HepG2 (cell line): ENCODE data around the gene RNH1. TPM values are rescaled to one million over a fixed set of nuclear protein-coding genes. Genes with fewer than 3 reads are reported as not detected.

ENCODE experiments used
- ATAC-seq: fragments of 200-7000 bp; cut with Tn5 transposase; 3 replicates; pipeline ENCODE4 v1.9.1; 2020; ENCODE audit warnings: mild to moderate bottlenecking, moderate library complexity
- BruUV-seq: library from RNA; stranded (reverse); fragments of 400-500 nt; replicated peaks from 2 replicates; lab custom pipeline; 2021; lab: Mats Ljungman, UMichigan
- CTCF ChIA-PET: fragments of 300-600 bp; formaldehyde crosslinking; extraction: SDS; loops from one replicate; lab custom pipeline; 2021; ENCODE audit warnings: low total read pairs, inconsistent platforms, low intra/inter-chr PET ratio; lab: Yijun Ruan, JAX
- POLR2A ChIA-PET: fragments of 350-600 bp; sonication (Branson Sonifier 250); formaldehyde crosslinking; loops from one replicate; lab custom pipeline; 2020; ENCODE audit warnings: antibody characterized with exemption, inconsistent platforms; lab: Yijun Ruan, JAX
- DNase-seq: peaks from one replicate; pipeline ENCODE4 v3.0.0-alpha.2; 2015; ENCODE audit warnings: low spot score
- FAIRE-seq: peaks from 3 replicates; lab custom pipeline; 2011; peaks lifted over from hg19 to GRCh38; lab: Jason Lieb, UNC
- H2AFZ ChIP-seq: one replicate; pipeline ENCODE4 v1.6.1; 2011; ENCODE audit warnings: low read length, inconsistent platforms
- H3K27ac ChIP-seq: fragments of 300-600 bp; 3 replicates; pipeline ENCODE4 v1.8.0; 2011; ENCODE audit warnings: mixed run types, mild to moderate bottlenecking, mixed read lengths, low read length, inconsistent platforms; ENCODE audit not compliant: insufficient read depth; ENCODE audit errors: extremely low read length
- H3K27me3 ChIP-seq, 2 experiments: fragments of 200-600 bp in 1 of 2; 2 replicates in 1 of 2; 3 replicates in 1 of 2; pipeline versions ENCODE4 v1.6.0 to v1.8.0; 2011; ENCODE audit warnings: low read length in 2 of 2, mild to moderate bottlenecking in 2 of 2, moderate library complexity in 2 of 2, inconsistent platforms in 1 of 2; ENCODE audit not compliant: insufficient read depth in 2 of 2, control insufficient read depth in 1 of 2
- H3K36me3 ChIP-seq, 2 experiments: fragments of 200-600 bp in 1 of 2; replicated peaks in 1 of 2; 2 replicates in 1 of 2; 3 replicates in 1 of 2; pipeline versions ENCODE4 v1.5.1 to v1.8.0; 2011; ENCODE audit warnings: low read length in 2 of 2, inconsistent platforms in 1 of 2; ENCODE audit not compliant: insufficient read depth in 2 of 2, control insufficient read depth in 1 of 2
- H3K4me1 ChIP-seq: 2 replicates; pipeline ENCODE4 v1.5.1; 2012; ENCODE audit warnings: low read length, inconsistent platforms; ENCODE audit not compliant: insufficient read depth
- H3K4me2 ChIP-seq: 2 replicates; pipeline ENCODE4 v1.6.0; 2011; ENCODE audit warnings: low read depth, low read length, inconsistent platforms
- H3K4me3 ChIP-seq, 3 experiments: fragments of 200-600 bp in 1 of 3; sonication (generic), shearing (Covaris generic) in 1 of 3; replicated peaks in 1 of 3; 2 replicates each; pipeline ENCODE4 v1.5.1; 2011 to 2016; ENCODE audit warnings: low read length in 3 of 3, inconsistent platforms in 2 of 3, low read depth in 2 of 3, mild to moderate bottlenecking in 2 of 3, control low read depth in 1 of 3, mixed read lengths in 1 of 3; ENCODE audit not compliant: insufficient read depth in 1 of 3
- H3K79me2 ChIP-seq: one replicate; pipeline ENCODE4 v1.6.1; 2011; ENCODE audit warnings: low read length, inconsistent platforms; ENCODE audit not compliant: insufficient read depth
- H3K9ac ChIP-seq: 2 replicates; pipeline ENCODE4 v1.6.0; 2011; ENCODE audit warnings: mild to moderate bottlenecking, low read depth, low read length, inconsistent platforms; ENCODE audit not compliant: insufficient read depth
- H3K9me3 ChIP-seq: 2 replicates; pipeline ENCODE4 v1.5.1; 2012; ENCODE audit warnings: mild to moderate bottlenecking, low read length
- H4K20me1 ChIP-seq: 2 replicates; pipeline ENCODE4 v1.6.0; 2011; ENCODE audit warnings: inconsistent platforms, mild to moderate bottlenecking, low read length, moderate library complexity; ENCODE audit not compliant: insufficient read depth
- GATAD1 ChIP-seq: IDR thresholded peaks from 2 replicates; pipeline ENCODE4 v1.6.1; 2016; ENCODE audit warnings: missing genetic modification reagents, missing compliant biosample characterization
- HNRNPL ChIP-seq: fragments of 200-400 bp; formaldehyde crosslinking; IDR thresholded peaks from 2 replicates; pipeline ENCODE4 v1.6.1; 2017; ENCODE audit warnings: mild to moderate bottlenecking, low read depth, low read length
- ISL2 ChIP-seq: sonication (generic); formaldehyde crosslinking; IDR thresholded peaks from 2 replicates; pipeline ENCODE4 v1.5.0; 2020; ENCODE audit warnings: missing genetic modification reagents
- KLF15 ChIP-seq: sonication (generic); formaldehyde crosslinking; IDR thresholded peaks from 2 replicates; pipeline ENCODE4 v1.8.1; 2023; ENCODE audit warnings: borderline replicate concordance, mild to moderate bottlenecking, inconsistent platforms, missing genetic modification reagents, mixed read lengths
- MEF2D ChIP-seq: sonication (generic); formaldehyde crosslinking; IDR thresholded peaks from 2 replicates; pipeline ENCODE4 v1.5.1; 2020; ENCODE audit warnings: mild to moderate bottlenecking, missing genetic modification reagents
- RBAK ChIP-seq: sonication (generic); formaldehyde crosslinking; IDR thresholded peaks from 2 replicates; pipeline ENCODE4 v1.5.1; 2020; ENCODE audit warnings: mild to moderate bottlenecking, missing genetic modification reagents
- SIX1 ChIP-seq: sonication (generic); formaldehyde crosslinking; IDR thresholded peaks from 2 replicates; pipeline ENCODE4 v1.4.0; 2020; ENCODE audit warnings: missing genetic modification reagents, borderline replicate concordance
- SP5 ChIP-seq: IDR thresholded peaks from 2 replicates; pipeline ENCODE4 v1.6.1; 2016; ENCODE audit warnings: low read depth, borderline replicate concordance
- ZBTB37 ChIP-seq: sonication (generic); formaldehyde crosslinking; IDR thresholded peaks from 2 replicates; pipeline ENCODE4 v1.4.0; 2020; ENCODE audit warnings: mild to moderate bottlenecking, missing genetic modification reagents
- ZBTB7B ChIP-seq: sonication (generic); formaldehyde crosslinking; IDR thresholded peaks from 2 replicates; pipeline ENCODE4 v1.4.0; 2020; ENCODE audit warnings: missing genetic modification reagents
- ZNF251 ChIP-seq: sonication (generic); formaldehyde crosslinking; IDR thresholded peaks from 2 replicates; pipeline ENCODE4 v1.9.0; 2021; ENCODE audit warnings: mild to moderate bottlenecking, missing genetic modification reagents
- ZNF615 ChIP-seq: sonication (generic); formaldehyde crosslinking; IDR thresholded peaks from 2 replicates; pipeline ENCODE4 v1.5.0; 2020; ENCODE audit warnings: mild to moderate bottlenecking, missing genetic modification reagents, borderline replicate concordance
- ZNF672 ChIP-seq: sonication (generic); formaldehyde crosslinking; IDR thresholded peaks from 2 replicates; pipeline ENCODE4 v1.8.1; 2022; ENCODE audit warnings: missing genetic modification reagents
- ZNF839 ChIP-seq: sonication (generic); formaldehyde crosslinking; IDR thresholded peaks from 2 replicates; pipeline ENCODE4 v1.4.0; 2020; ENCODE audit warnings: missing genetic modification reagents, mild to moderate bottlenecking, borderline replicate concordance
- ZNF841 ChIP-seq: sonication (generic); formaldehyde crosslinking; IDR thresholded peaks from 2 replicates; pipeline ENCODE4 v1.8.1; 2023; ENCODE audit warnings: missing genetic modification reagents, borderline replicate concordance
- ZSCAN20 ChIP-seq: sonication (generic); formaldehyde crosslinking; IDR thresholded peaks from 2 replicates; pipeline ENCODE4 v1.4.0; 2020; ENCODE audit warnings: missing genetic modification reagents, mild to moderate bottlenecking, borderline replicate concordance
- WGBS: methylation state at CpG from one replicate; pipeline ENCODE4 v1.1.6; 2017; ENCODE audit warnings: low lambda C conversion rate; 5-methylcytosine and 5-hydroxymethylcytosine counted together
- in situ Hi-C: cut with HindIII; loops from 2 replicates; pipeline ENCODE4 v1.10.0; 2017; ENCODE audit warnings: low pct_unique_long_range_greater_than_20kb; ENCODE audit not compliant: extremely low pct_ligation_motif_present
- intact Hi-C: fragments of 100-400 bp; cut with micrococcal nuclease; formaldehyde crosslinking; loops from one replicate; pipeline ENCODE4 v1.10.0; 2022; ENCODE audit not compliant: unreplicated experiment
- polyA plus RNA-seq, 8 experiments: library from polyadenylated mRNA; depleted of rRNA in 3 of 8; stranded (reverse) in 7 of 8; unstranded in 1 of 8; fragments of >200 nt; fragmentation: Illumina TruSeq in 4 of 8; extraction: Trizol in 4 of 8; gene quantifications; 2 replicates each; pipeline versions ENCODE4 v1.2.1 to v1.2.3, GENCODE V29; 2011 to 2016; ENCODE audit warnings: low read depth in 4 of 8, missing spikeins in 1 of 8, mixed read lengths in 1 of 8; ENCODE audit not compliant: insufficient read depth in 1 of 8
- total RNA-seq, 5 experiments: library from RNA; depleted of rRNA; stranded (reverse); fragments of >200 nt; fragmentation: Illumina TruSeq; extraction: Trizol; gene quantifications; 2 replicates each; pipeline ENCODE4 v1.2.3, GENCODE V29; 2016; ENCODE audit warnings: low read depth in 1 of 5

The RNH1 gene
- total and polyA plus RNA-seq, 2 of the 13 experiments (the other 11 are each of a cell fraction or from before 2014, with no cell fraction given), result 36.0 to 74.1 TPM

GRCh38 chr11:454043-454442 is 53.0 kb downstream of the RNH1 start (continued):
- TF ChIP-seq KLF15 (CRISPR knock-in tag) (no peak), ZBTB37 (CRISPR knock-in tag) (no peak), ZNF841 (CRISPR knock-in tag) (no peak), ISL2 (CRISPR knock-in tag) (no peak), ZNF251 (CRISPR knock-in tag) (no peak), ZNF672 (no peak), ZSCAN20 (CRISPR knock-in tag) (no peak), ZNF839 (CRISPR knock-in tag) (no peak), GATAD1 (CRISPR knock-in tag) (no peak), RBAK (CRISPR knock-in tag) (no peak)

- Histone ChIP-seq H3K4me2 (no peak overlapping the region), H3K27ac (no peak overlapping the region), H3K9ac (no peak overlapping the region), H4K20me1 (no peaks in the 10 kb centered on the region), H2AFZ (no peak overlapping the region), H3K79me2 (peaks cover 54% of the 10 kb centered on the region), H3K4me1 (peaks cover 26% of the 10 kb centered on the region), H3K27me3 (no peaks in the 10 kb centered on the region; a peak in 1 of 5 replicates), H3K4me3 (no peak overlapping the region), H3K36me3 (peaks cover 9 to 32% of the 10 kb centered on the region in 2 experiments), H3K9me3 (no peaks in the 10 kb centered on the region)
- ChIA-PET POLR2A (no interaction called here), CTCF (no interaction called here)
- 95% methylated on average over 7 of the region's 13 CpGs for WGBS
- no peak for DNase-seq
- no TSS peak for BruUV-seq
- TF ChIP-seq MEF2D (CRISPR knock-in tag), result no peak
- TF ChIP-seq ZBTB7B (CRISPR knock-in tag), result no peak
- TF ChIP-seq HNRNPL, result no peak
- no peak for TF ChIP-seq ZNF615
- TF ChIP-seq SP5 (CRISPR knock-in tag), result no peak
- no peak for TF ChIP-seq SIX1 (CRISPR knock-in tag)
- in situ Hi-C loops (no loop called here), intact Hi-C loops (no loop called here)
- ATAC-seq, result no peak
- no peak for FAIRE-seq
Observed at GRCh38 chr11:453564-453963, 53.5 kb downstream of the RNH1 start.
